Muscle of arm (tissue), 12 donors: Measurements from ENCODE around the gene WDR55. TPM values are rescaled to one million over a fixed set of nuclear protein-coding genes. Genes with fewer than 3 reads are reported as not detected.
"Not testable (repeated sequence)": the region's sequence is repeated elsewhere in the genome, so short reads cannot be mapped to it uniquely, and the experiment has no call there.

Source experiments
- DNase-seq: peaks from one replicate; pipeline ENCODE4 v3.0.0-alpha.2; 2013
- polyA plus RNA-seq, 12 donors: library from polyadenylated mRNA; unstranded; fragments of 120-200 nt; gene quantifications; one replicate each; pipeline ENCODE4 v1.2.1, GENCODE V29; 2013; ENCODE audit not compliant: insufficient read length in 12 of 12

The WDR55 gene
- polyA plus RNA-seq, 12 donors: 11.1 to 17.2 (median 13.0) TPM; not detected in 1

DNA sequence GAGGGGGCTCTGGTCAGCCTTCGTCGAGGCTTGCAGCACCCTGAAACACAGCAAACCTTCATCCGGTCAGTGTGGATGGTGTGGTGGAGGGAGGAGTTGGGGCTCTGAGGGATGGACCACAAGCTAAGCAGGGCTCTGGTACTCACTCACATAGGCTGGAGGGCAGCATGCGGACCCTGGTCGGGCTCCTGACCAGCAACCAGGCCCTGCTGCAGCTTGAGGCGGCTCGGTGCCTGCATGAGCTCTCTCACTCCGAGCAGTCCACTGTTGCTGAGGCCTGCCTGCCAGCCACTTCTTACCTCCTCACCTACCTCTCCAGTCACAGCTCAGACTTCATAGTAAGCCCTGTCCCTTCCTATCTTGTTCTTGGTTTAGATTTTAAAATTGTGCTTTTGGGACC, 23.0 kb upstream of the WDR55 start:
- DNase-seq: no peak

DNA sequence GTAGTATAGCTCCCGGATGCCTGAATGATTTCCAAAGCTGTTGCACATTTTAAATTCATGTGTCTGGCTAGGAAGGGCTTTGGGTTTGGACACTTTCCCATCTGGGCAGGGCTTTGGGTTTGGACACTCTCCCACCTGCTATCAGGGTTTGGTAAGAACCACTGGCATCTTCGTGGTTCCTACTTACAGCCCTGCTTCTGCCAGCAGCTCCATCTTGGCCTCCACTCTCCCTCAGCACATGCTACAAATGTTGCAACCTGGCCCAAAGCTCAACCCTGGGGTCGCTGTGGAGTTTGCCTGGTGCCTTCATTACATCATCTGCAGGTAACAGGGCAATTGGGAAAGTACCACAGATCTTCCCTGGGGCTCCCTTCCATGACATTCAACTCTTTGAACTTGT, 22.0 kb upstream of the WDR55 start:
- no peak for DNase-seq

DNA sequence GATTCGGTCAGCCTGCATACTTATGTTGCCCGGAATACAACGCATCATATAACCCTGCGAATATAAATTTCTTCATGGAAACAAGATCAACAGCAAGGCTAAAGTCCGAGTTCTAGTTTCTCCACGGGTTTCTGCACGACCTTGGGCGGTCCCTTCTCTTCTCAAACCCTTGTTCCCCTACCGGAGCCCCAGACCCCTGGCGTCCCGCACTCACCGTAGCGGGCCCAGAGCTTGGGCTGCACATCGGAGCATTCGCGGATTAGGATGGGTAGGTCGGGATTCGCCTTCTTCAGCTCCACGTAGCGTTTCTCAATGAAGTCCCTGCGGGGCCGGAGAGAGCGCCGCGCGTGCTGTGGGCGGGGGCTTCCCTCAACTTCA, 17.7 kb upstream of the WDR55 start:
- no peak for DNase-seq

DNA sequence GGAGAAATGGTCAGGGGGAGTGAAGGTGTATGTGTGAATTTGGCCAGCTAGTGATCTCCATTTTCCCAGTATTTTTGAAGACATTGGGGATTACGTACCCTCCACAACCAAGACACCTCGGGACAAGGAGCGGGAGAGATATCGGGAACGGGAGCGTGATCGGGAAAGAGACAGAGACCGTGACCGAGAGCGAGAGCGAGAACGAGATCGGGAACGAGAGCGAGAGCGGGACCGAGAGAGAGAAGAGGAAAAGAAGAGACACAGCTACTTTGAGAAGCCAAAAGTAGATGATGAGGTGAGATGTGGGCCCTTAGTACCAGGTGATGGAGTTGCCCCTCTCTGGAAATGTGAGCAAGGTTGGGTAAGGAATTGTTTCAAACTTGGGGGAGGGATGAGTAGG, 5.8 kb upstream of the WDR55 start:
- no peak for DNase-seq

DNA sequence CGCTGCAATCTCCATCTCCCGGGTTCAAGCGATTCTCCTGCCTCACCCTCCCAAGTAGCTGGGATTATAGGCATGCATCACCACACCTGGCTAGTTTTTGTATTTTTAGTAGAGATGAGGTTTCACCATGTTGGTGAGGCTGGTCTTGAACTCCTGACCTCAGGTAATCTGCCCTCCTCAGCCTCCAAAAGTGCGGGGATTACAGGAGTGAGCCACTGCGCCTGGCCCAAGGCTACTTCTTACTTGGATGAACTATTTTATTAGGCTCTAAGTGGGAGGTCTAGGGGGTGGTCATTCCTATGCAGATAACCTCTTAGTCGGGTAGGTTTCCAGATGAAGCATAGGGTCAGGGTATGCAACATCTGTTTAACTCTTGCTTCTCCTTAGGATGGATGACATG, 4.3 kb upstream of the WDR55 start:
- DNase-seq: not testable (repeated sequence)

DNA sequence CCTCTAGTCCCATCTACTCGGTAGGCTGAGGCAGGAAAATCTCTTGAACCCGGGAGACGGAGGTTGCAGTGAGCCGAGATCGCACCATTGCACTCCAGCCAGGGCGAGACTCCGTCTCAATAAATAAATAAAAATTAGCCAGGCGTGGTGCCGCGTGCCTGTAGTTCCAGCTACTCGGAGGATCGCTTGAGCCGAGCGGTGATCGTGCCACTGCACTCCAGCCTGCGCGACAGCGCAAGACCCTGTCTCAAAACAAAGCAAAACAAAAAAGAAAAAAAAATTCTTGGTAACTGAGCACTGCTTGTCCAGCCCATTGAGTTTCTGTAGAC, 710 bp upstream of the WDR55 start:
- no peak for DNase-seq

DNA sequence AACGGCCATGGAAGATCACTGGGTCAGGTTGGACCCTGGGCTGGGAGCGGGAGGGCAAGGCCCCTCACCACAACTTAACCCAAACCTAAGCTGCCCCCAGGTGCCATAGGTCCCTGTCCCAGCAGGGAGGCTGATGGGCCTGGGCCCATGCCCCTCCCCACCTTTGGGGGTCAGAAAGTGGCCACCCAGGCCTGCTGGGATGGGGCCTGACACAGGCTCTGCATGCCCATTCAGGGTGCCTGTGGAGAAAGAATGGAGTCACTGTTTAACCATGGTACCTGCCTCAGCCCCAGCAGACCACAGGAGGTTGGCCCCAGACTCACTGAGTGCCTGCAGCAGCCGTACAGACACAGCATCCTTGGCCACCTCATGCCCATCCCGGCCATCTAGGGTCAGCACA, 6.3 kb downstream of the WDR55 start:
- DNase-seq: not testable (repeated sequence)

DNA sequence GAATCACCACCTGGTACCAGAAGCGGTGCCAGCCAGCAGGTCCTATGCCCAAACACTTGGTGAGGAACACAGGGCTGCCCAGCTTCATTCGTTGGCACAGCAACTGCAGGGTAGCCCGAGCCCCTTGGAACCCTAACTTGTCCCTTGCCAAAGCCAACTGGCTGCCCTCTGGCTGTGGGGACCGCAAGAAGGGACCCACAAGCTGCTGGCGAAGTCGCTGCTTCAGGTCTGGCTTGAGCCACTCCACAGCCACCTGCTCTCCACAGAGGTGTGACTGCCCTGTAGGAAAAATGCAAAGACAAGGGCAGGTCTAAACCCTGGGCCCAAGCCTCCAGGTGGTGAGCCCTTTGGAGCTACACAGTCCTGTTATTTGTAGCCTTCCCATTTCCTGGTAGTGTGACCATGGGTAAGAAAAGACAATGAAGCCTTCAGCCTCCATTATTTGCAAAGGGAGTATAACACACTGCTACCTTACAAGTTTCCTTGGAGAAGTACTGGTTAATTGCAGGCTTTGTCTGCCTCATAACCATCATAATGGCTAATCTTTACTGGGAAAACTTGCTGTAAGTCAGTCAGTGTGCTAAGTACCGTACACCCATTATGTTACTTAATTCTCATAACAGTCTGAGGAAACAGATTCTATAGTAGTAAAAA, 6.9 kb downstream of the WDR55 start:
- no peak for DNase-seq

DNA sequence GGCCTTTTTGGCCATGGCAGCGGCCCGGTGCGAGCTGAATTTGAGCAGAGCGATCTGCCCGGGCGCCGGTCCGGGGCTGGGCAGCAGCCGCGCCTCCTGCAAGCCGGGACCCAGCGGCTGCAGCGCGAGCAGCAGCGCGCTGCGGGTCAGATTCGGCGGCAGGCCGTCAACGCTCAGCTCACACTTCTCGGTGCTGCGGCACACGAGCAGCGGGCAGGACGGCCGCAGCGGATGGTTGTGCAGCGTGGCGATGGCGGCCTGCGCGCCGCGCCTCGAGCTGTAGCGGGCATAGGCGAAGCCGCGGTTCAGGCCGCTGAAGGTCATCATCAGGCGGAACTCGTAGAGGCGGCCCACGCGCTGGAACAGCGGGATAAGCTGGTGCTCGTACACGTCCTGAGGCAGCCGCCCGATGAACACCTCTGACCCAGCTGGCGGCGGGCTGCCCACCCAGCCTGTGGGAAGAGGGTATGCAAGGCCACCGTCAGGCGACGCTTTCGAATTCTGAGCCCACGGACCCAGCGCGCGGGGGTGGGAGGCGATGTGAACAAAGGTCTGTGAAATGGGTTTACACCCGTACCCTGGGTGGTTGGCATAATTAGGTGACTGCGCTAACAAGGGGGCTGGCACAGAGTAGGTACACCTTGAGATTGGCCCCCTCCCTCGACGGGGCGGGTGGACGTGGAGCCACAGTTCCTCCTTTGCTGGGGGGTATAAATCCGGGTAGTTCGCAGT, 7.9 kb downstream of the WDR55 start:
- DNase-seq: no peak

DNA sequence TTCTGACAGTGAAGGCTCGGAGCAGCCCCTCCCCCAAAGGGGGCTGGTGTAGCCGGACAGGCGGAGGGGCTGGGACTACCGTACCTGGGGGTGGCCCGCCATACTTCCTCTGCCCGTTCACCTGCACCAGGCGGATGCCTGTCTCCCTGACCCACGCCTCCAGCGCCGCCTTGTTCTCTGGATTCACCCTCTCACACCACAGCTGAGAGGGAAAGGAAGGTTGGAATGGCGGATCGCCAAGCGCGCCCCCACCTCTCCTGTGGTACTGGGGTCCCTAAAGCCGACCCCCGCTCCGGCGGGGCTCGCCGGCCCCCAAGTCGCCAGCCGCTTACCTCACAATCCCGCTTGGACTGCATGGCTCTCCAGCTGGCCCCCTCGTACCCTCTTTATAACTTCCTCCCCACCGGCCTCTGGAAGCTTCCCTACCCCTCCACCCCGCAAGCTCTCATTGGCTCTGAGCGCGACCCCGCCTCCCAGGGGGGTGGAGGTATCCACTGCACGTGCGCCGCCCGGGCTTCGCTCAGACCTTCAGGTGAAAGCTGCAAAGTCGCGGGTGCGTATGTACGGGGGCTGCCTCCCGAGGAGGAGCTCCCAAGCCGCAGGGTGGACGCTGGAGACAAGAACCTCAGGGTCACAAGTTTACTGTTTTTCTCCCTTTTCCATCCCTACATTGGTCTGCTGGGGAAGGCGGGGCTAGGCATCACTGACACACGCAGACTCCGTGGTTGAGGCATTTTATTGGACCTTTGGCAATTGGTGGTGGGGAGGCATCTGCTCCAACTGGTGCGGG, 8.7 kb downstream of the WDR55 start, which contains the start of gene DND1:
Gene DND1, minus strand, starts transcription at position 390 of the 790 bp plus-strand sequence. Its CDS starts 34 bp downstream, at position 356.
- DNase-seq: no peak

DNA sequence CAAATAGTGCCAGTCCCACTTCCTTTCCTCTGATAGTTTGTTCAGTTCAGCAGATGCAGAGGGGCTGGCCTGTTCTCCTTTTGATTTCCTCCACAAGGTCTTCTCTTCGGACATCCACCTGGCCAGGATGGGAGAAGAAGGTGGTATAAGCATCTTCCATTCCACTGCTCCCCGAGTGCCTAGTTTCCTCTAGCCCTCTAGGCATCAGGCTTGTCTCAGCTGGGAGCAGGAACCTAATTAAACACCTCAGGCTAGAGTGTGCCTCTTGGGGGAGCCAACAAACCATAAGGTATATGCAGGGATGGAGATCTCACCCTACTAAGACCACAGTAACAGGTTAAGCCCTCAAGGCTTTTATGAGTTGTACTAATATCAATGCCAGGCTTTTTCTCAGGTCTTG, 9.5 kb downstream of the WDR55 start:
- DNase-seq: no peak

DNA sequence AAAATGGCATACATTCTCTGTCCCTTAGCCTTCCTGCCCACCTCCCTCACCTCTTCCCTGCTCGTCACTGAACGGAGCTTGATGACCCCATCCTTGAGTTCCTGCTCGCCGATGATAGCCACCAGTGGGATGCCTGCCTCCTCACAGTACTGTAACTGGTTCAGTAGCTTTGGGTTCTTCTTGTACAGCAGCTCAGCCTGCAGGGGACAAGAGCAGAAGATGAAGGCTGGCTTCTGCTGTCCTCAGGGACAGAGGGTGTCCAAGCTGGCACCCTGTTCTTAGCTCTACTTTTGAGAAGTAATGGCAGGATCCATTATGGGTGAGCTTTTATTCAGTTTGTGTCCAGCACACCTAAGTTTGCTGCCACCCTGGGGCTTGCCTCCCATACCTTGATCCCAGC, 9.9 kb downstream of the WDR55 start:
- no peak for DNase-seq

DNA sequence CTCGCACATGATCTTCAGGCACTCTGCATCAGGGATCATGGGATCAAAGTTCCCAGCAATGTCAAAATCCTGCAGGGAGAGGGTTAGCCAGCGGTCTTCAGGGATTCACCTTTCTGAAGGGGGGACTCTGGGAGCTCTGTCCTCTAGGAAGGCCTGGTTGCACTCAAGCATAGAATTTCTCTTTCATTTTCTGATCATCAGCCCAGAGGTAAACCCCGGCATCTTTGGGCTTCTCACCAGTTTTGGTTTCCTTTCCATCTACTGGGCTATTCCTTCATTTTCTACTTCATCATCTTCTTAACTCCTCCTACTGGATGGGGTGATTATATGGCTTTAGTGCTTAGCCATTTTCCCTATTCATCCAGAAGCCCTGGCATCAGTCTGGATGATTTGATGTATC, 13.2 kb downstream of the WDR55 start:
- DNase-seq: no peak

DNA sequence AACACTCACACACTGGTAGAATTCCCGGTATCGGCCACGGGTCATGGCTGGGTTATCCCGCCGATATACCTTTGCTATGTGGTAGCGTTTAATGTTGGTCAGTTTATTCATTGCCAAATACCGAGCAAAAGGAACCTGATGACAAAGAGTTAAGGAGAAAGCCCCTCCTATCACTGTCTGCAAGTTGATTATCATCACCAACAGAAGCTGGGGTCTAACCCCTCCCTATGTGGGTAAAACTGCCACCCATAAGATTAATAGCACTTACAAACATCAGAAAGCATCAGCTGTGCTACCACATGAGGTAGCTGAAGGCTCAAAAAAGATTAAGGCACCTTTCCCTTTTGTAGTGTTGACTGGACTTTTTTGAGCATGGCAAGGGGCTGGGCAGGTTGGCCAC, 14.3 kb downstream of the WDR55 start:
- no peak for DNase-seq

DNA sequence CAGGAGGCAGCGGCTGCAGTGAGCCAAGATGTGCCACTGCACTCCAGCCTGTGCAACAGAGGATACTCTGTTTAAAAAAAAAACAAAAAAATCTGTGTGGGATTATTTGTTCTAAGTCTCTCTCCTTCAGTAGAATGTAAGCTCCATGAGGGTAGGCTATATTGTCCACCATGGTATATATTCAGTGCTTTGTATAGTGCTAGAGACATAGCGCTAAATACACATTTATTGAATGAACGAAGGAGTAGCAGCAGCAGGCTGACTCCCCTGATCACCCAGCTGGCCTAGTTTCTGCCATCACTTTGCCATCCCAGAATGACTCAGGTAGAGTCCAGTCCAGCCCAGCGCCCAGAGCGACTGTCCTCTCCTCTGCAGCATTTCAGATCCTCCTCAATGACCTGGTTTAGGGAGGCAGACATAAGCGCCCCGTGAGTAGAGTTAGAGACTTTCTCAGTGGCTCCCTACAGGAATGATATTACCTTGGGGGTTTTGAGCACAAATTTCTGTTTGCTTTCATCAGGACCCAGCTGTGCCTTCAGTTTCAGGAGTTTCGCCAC, 25.8 kb downstream of the WDR55 start:
- DNase-seq: no peak

DNA sequence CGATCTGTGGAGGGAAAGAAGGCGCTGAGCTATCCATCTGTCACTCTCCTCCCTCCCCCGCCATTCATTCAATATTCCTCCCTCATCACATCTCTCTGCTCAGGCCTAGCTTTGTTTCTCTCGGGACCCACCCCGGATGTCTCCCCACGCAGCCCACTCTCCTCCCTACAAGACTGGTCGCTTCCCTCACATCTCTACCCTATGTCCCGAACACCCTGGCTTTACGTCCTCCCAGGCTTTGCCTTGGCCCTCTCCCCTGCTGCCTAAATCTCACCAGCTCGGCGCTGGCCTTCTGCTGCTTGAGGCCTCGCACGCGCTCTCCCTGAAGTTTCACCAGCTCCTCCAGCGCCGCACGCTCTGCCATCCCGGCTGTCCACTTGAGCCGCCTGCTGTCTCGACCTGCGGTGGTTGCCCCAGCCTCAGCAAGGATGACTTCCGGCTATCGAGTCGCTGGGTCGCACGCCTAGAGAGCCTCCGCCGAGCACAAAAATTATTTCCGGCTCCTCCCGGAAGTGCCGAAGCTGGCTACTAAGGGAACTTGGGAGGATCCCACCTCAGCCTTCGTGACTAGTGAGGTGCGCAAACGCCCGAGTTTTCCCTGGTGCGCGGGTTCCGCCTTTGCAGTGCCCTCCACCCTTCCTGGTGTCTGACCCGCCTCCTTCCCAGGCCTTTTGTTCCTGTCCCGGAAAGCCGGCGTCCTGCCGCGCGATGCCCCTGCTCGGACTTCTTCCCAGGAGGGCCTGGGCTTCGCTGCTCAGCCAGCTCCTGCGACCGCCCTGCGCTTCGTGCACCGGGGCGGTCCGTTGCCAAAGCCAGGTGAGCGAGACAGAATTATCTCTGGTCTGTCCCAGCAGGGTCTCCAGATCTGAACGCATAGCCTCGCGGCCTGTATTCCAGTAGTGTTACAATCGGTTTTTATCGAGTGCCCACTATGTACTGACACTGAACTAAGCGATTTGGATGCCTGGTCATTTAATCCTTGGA, 26.5 kb downstream of the WDR55 start, which contains the start of the genes HARS1 and HARS2:
Gene HARS1, minus strand, starts transcription at position 430 of the 984 bp plus-strand sequence. Its CDS starts 66 bp downstream, at position 364.
Gene HARS2, plus strand, starts transcription at position 515 of the 984 bp plus-strand sequence. Its CDS starts 194 bp downstream, at position 709.
- DNase-seq: peak; percentile 92

DNA sequence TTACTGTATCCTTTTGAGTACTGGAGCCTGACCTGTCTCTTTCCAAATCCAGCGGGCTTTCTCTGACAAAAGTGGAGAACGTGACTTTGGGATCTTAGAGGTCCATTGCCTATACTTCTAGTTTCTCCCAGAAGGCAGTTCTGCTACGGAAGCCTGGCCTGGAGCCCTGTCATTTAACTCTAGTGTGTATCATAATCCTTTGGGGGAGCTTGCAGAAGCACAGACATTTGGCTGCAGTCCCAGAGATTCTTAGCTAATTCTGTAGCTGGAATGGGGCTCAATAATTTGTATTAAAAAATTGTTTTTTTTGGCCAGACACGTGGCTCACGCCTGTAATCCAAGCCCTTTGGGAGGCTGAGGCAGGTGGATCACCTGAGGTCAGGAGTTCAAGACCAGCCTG, 29.6 kb downstream of the WDR55 start:
- no peak for DNase-seq

DNA sequence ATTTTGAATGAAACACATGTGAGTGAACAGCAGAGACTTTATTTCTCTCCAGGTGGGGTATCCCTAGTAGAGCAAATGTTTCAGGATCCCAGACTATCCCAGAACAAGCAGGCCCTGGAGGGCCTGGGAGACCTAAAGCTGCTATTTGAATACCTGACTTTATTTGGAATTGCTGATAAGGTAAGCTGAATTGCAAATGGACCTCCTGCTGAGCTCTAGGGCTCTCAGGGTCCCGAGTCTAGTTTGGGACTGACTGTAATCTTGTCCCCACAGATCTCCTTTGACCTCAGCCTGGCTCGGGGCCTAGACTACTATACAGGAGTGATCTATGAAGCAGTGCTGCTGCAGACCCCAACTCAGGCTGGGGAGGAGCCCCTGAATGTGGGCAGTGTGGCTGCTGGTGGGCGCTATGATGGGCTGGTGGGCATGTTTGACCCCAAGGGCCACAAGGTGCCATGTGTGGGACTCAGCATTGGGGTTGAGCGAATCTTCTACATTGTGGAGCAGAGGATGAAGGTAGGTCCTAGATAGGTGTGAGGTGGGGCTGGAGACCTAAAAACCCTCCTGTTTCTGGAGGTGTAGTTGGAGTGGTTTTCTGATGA, 32.3 kb downstream of the WDR55 start:
- no peak for DNase-seq

DNA sequence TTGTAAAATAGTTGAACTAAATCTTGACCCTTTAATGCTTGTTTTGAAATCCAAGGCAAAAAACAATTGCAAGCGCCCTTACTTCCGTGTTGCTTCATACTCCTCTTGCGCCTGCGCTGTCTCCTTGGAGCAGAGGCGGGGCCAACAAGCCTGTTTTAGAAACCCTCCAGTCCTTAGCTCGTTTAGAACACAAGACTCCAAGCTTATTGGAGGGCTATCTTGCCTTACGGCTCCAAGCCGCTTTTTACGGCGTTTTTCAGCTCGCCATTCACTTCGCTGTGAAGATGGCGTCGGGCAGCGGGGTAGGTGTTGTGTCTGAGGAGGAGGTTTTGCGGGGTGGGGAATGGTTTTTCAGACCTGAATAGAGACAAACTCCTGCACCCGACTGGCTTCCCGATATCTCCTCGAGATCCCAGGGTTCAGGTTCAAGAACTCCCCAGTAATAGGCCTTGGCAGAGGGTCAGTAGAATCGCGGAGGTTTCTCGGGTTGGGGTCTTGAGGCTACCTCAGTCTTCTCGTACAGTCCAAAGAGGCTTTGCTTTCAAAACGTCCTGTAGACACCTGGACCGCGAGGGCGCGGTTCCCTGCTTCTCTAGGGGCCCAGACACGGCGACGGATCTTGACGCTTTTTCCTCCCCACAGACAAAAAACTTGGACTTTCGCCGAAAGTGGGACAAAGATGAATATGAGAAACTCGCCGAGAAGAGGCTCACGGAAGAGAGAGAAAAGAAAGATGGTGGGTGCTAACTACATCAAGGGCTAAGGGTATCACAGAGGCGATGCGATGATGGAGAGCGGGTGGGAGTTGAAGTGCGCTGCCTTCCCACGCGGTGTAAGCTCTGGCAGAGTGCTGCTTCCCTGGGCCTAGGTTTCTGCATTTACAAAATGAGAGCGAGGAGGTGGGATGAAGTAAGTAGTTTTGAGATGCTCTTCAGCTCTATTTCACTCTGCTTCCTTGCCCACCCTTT, 35.8 kb downstream of the WDR55 start, which contains the start of gene ZMAT2:
Gene ZMAT2, plus strand, starts transcription at position 271 of the 968 bp plus-strand sequence. Its CDS starts 14 bp downstream, at position 285.
- DNase-seq: peak; percentile 95
